H1 (cell line): ENCODE measurements around the gene SMIM44. TPM values are rescaled to one million over a fixed set of nuclear protein-coding genes. Genes with fewer than 3 reads are reported as not detected.
A peak's percentile ranks its signal among the peaks of the same experiment; 100 is the strongest.

Experiments used
- CTCF ChIA-PET: fragments of 300-600 bp; sonication (Branson Sonifier 250); formaldehyde crosslinking; loops from one replicate; lab custom pipeline; 2021; ENCODE audit not compliant: partially characterized antibody; lab: Charles Lee
- POLR2A ChIA-PET: fragments of 300-600 bp; sonication (Branson Sonifier 250); formaldehyde crosslinking; loops from one replicate; lab custom pipeline; 2021; ENCODE audit warnings: inconsistent platforms; ENCODE audit not compliant: partially characterized antibody; lab: Charles Lee
- DNase-seq, 2 experiments: peaks; one replicate each; pipeline versions ENCODE4 v3.0.0 to v3.0.0-alpha.2; 2010 to 2022; ENCODE audit warnings: low spot score in 2 of 2, low read depth in 1 of 2, mixed read lengths in 1 of 2
- FAIRE-seq: peaks from 2 replicates; lab custom pipeline; 2011; peaks lifted over from hg19 to GRCh38; lab: Jason Lieb, UNC
- H2AFZ ChIP-seq: 2 replicates; pipeline ENCODE4 v1.8.1; 2012; ENCODE audit warnings: low read length, inconsistent platforms
- H2AK5ac ChIP-seq: 2 replicates; pipeline ENCODE4 v1.6.1; 2013; ENCODE audit warnings: low read depth, low read length
- H2BK120ac ChIP-seq: replicated peaks from 2 replicates; pipeline ENCODE3; 2013; ENCODE audit warnings: low read depth, low read length, inconsistent platforms
- H2BK12ac ChIP-seq: 2 replicates; pipeline ENCODE4 v1.6.1; 2013; ENCODE audit warnings: low read depth, low read length
- H2BK15ac ChIP-seq: 2 replicates; pipeline ENCODE4 v1.6.1; 2013; ENCODE audit warnings: low read length
- H2BK20ac ChIP-seq: 2 replicates; pipeline ENCODE4 v1.6.1; 2013; ENCODE audit warnings: low read length
- H2BK5ac ChIP-seq: 2 replicates; pipeline ENCODE4 v1.6.1; 2013; ENCODE audit warnings: low read depth, low read length
- H3K14ac ChIP-seq: 2 replicates; pipeline ENCODE4 v1.6.1; 2013; ENCODE audit warnings: inconsistent platforms; ENCODE audit not compliant: insufficient read length
- H3K18ac ChIP-seq: 2 replicates; pipeline ENCODE4 v1.6.1; 2013; ENCODE audit warnings: low read length; ENCODE audit errors: extremely low read depth
- H3K23ac ChIP-seq: 2 replicates; pipeline ENCODE4 v1.6.1; 2013; ENCODE audit warnings: inconsistent platforms; ENCODE audit not compliant: insufficient read length
- H3K23me2 ChIP-seq: 2 replicates; pipeline ENCODE4 v1.6.1; 2013; ENCODE audit warnings: low read depth, low read length
- H3K27ac ChIP-seq: 2 replicates; pipeline ENCODE4 v1.6.1; 2011; ENCODE audit warnings: low read depth, low read length, inconsistent platforms
- H3K27me3 ChIP-seq, 4 experiments: replicated peaks in 1 of 4; 1 replicate in 1 of 4; 2 replicates in 3 of 4; pipeline versions ENCODE4 v1.6.1 to v1.8.1; 2011 to 2013; ENCODE audit warnings: low read length in 3 of 4, mild to moderate bottlenecking in 3 of 4, inconsistent platforms in 2 of 4, mixed read lengths in 2 of 4, moderate library complexity in 1 of 4; ENCODE audit not compliant: control insufficient read depth in 3 of 4, insufficient read depth in 3 of 4; ENCODE audit errors: extremely low read depth in 1 of 4
- H3K36me3 ChIP-seq, 4 experiments: 2 replicates each; pipeline versions ENCODE4 v1.6.1 to v1.8.1; 2011 to 2013; ENCODE audit warnings: mild to moderate bottlenecking in 4 of 4, low read length in 3 of 4, moderate library complexity in 2 of 4, control low read depth in 1 of 4, inconsistent platforms in 1 of 4; ENCODE audit not compliant: insufficient read depth in 4 of 4, control insufficient read depth in 2 of 4
- H3K4ac ChIP-seq: replicated peaks from 2 replicates; pipeline ENCODE3; 2013; ENCODE audit warnings: low read length, low read depth, mixed read lengths, inconsistent platforms; ENCODE audit not compliant: insufficient read length
- H3K4me1 ChIP-seq, 4 experiments: replicated peaks in 1 of 4; 1 replicate in 1 of 4; 2 replicates in 3 of 4; pipeline versions ENCODE4 v1.6.1 to v1.8.1; 2011 to 2013; ENCODE audit warnings: low read length in 3 of 4, inconsistent platforms in 2 of 4, mixed read lengths in 1 of 4; ENCODE audit not compliant: insufficient read depth in 4 of 4, control insufficient read depth in 3 of 4
- H3K4me2 ChIP-seq, 2 experiments: 2 replicates each; pipeline versions ENCODE4 v1.6.1 to v1.8.1; 2011 to 2013; ENCODE audit warnings: low read depth in 2 of 2, low read length in 2 of 2, control low read depth in 1 of 2, inconsistent platforms in 1 of 2, mild to moderate bottlenecking in 1 of 2; ENCODE audit not compliant: insufficient read depth in 1 of 2
- H3K4me3 ChIP-seq, 4 experiments: fragments of 200-600, 300-600 bp in 1 of 4; sonication (generic), shearing (Covaris generic), sonication (Bioruptor Twin) in 1 of 4; 2 replicates each; pipeline versions ENCODE4 v1.5.1 to v1.8.1; 2011 to 2016; ENCODE audit warnings: low read length in 4 of 4, low read depth in 3 of 4, control low read depth in 2 of 4, inconsistent platforms in 2 of 4, mild to moderate bottlenecking in 2 of 4, mixed read lengths in 1 of 4, moderate library complexity in 1 of 4; ENCODE audit not compliant: insufficient read depth in 2 of 4; ENCODE audit errors: extremely low read depth in 1 of 4
- H3K56ac ChIP-seq: replicated peaks from 2 replicates; pipeline ENCODE3; 2013; ENCODE audit warnings: low read depth, mild to moderate bottlenecking, mixed read lengths, low read length, inconsistent platforms; ENCODE audit not compliant: insufficient read length
- H3K79me1 ChIP-seq: 2 replicates; pipeline ENCODE4 v1.6.1; 2013; ENCODE audit warnings: low read depth, low read length, control low read depth
- H3K79me2 ChIP-seq, 2 experiments: 2 replicates each; pipeline versions ENCODE4 v1.6.1 to v1.8.1; 2012 to 2013; ENCODE audit warnings: low read length in 2 of 2, mild to moderate bottlenecking in 2 of 2, inconsistent platforms in 1 of 2; ENCODE audit not compliant: insufficient read depth in 2 of 2, control insufficient read depth in 1 of 2
- H3K9ac ChIP-seq, 4 experiments: replicated peaks in 1 of 4; 1 replicate in 1 of 4; 2 replicates in 3 of 4; pipeline versions ENCODE4 v1.6.1 to v1.8.1; 2011 to 2013; ENCODE audit warnings: low read depth in 3 of 4, low read length in 3 of 4, control low read depth in 2 of 4, mild to moderate bottlenecking in 2 of 4, moderate library complexity in 2 of 4, inconsistent platforms in 1 of 4; ENCODE audit errors: extremely low read depth in 1 of 4
- H3K9me3 ChIP-seq, 2 experiments: 2 replicates each; pipeline versions ENCODE4 v1.6.1 to v1.8.1; 2012 to 2013; ENCODE audit warnings: mild to moderate bottlenecking in 2 of 2, moderate library complexity in 2 of 2, control low read depth in 1 of 2, inconsistent platforms in 1 of 2, low read depth in 1 of 2, low read length in 1 of 2, mixed read lengths in 1 of 2; ENCODE audit not compliant: insufficient read depth in 2 of 2
- H4K20me1 ChIP-seq, 2 experiments: replicated peaks in 1 of 2; 2 replicates each; pipeline versions ENCODE3 to v1.8.1; 2011 to 2013; ENCODE audit warnings: inconsistent platforms in 2 of 2, low read length in 2 of 2, mild to moderate bottlenecking in 1 of 2; ENCODE audit not compliant: insufficient read depth in 2 of 2, control insufficient read depth in 1 of 2
- H4K5ac ChIP-seq: 2 replicates; pipeline ENCODE4 v1.6.1; 2013; ENCODE audit warnings: low read length, low read depth, mixed read lengths, inconsistent platforms; ENCODE audit not compliant: insufficient read length
- H4K8ac ChIP-seq: 2 replicates; pipeline ENCODE4 v1.8.0; 2013; ENCODE audit warnings: mild to moderate bottlenecking, moderate library complexity, low read length, inconsistent platforms; ENCODE audit not compliant: insufficient read depth; ENCODE audit errors: extremely low read depth
- H4K91ac ChIP-seq: replicated peaks from 2 replicates; pipeline ENCODE3; 2013; ENCODE audit warnings: low read length, mixed read lengths, inconsistent platforms; ENCODE audit not compliant: insufficient read length
- BRCA1 ChIP-seq: IDR thresholded peaks from 2 replicates; pipeline ENCODE4 v1.6.1; 2012; ENCODE audit warnings: low read depth, low read length, improper control_type of control experiment
- CEBPB ChIP-seq: IDR thresholded peaks from 2 replicates; pipeline ENCODE4 v1.6.1; 2012; ENCODE audit warnings: low read depth, low read length
- CREB1 ChIP-seq: IDR thresholded peaks from 2 replicates; pipeline ENCODE4 v1.6.1; 2012; ENCODE audit warnings: inconsistent platforms
- MAFK ChIP-seq: IDR thresholded peaks from 2 replicates; pipeline ENCODE4 v1.6.1; 2012; ENCODE audit warnings: low read depth, mild to moderate bottlenecking, improper control_type of control experiment, low read length
- NRF1 ChIP-seq: IDR thresholded peaks from 2 replicates; pipeline ENCODE4 v1.6.1; 2011; ENCODE audit warnings: mild to moderate bottlenecking, low read depth, low read length, improper control_type of control experiment
- RXRA ChIP-seq: IDR thresholded peaks from 2 replicates; pipeline ENCODE4 v1.6.1; 2011; ENCODE audit warnings: low read depth, mild to moderate bottlenecking, low read length, moderate library complexity; ENCODE audit not compliant: insufficient read depth
- SAP30 ChIP-seq: fragments of 300-600 bp; sonication (generic); IDR thresholded peaks from 2 replicates; pipeline ENCODE4 v1.7.1; 2012; ENCODE audit warnings: low read length, moderate library complexity, mild to moderate bottlenecking, inconsistent platforms; ENCODE audit not compliant: insufficient read depth, insufficient replicate concordance
- SIN3A ChIP-seq, 2 experiments: IDR thresholded peaks in 1 of 2; conservative IDR thresholded peaks in 1 of 2; 2 replicates each; pipeline ENCODE4 v1.6.1; 2011 to 2012; ENCODE audit warnings: low read length in 2 of 2, improper control_type of control experiment in 1 of 2, low read depth in 1 of 2, mild to moderate bottlenecking in 1 of 2
- SIX5 ChIP-seq: IDR thresholded peaks from 2 replicates; pipeline ENCODE4 v1.6.1; 2011; ENCODE audit warnings: mild to moderate bottlenecking, low read depth, low read length
- SP1 ChIP-seq: IDR thresholded peaks from 2 replicates; pipeline ENCODE4 v1.6.1; 2011; ENCODE audit warnings: low read depth, low read length
- SRF ChIP-seq: IDR thresholded peaks from 2 replicates; pipeline ENCODE4 v1.6.1; 2011; ENCODE audit warnings: mild to moderate bottlenecking, low read depth, low read length, moderate library complexity
- TAF1 ChIP-seq: IDR thresholded peaks from 2 replicates; pipeline ENCODE4 v1.6.1; 2011; ENCODE audit warnings: mild to moderate bottlenecking, low read depth, low read length
- TCF12 ChIP-seq: IDR thresholded peaks from 2 replicates; pipeline ENCODE4 v1.6.1; 2011; ENCODE audit warnings: low read depth, mild to moderate bottlenecking, low read length
- TEAD4 ChIP-seq: IDR thresholded peaks from 2 replicates; pipeline ENCODE4 v1.6.1; 2012; ENCODE audit warnings: low read depth, low read length, inconsistent platforms, mixed read lengths
- WGBS, 2 experiments: shearing (Covaris generic) in 1 of 2; methylation state at CpG; one replicate each; pipeline versions ENCODE4 v1.1.6 to v1.1.7; 2013 to 2015; ENCODE audit warnings: low lambda C conversion rate in 2 of 2, mixed read lengths in 2 of 2, inconsistent platforms in 1 of 2, low coverage in 1 of 2, missing lambda C conversion rate in 1 of 2; ENCODE audit not compliant: insufficient replicate concordance in 2 of 2, insufficient coverage in 1 of 2, insufficient read length in 1 of 2; ENCODE audit errors: extremely low coverage in 1 of 2, missing lambda C conversion rate in 1 of 2; 5-methylcytosine and 5-hydroxymethylcytosine counted together
- polyA plus RNA-seq, 7 experiments: library from polyadenylated mRNA; depleted of rRNA in 3 of 7; stranded (reverse) in 5 of 7; unstranded in 2 of 7; fragments of >200 nt in 5 of 7; fragments of 200-250 nt in 2 of 7; gene quantifications; 1 replicate in 5 of 7; 2 replicates in 1 of 7; 4 replicates in 1 of 7; pipeline versions ENCODE4 v1.2.1 to v1.2.3, GENCODE V29; 2011 to 2013; ENCODE audit warnings: missing spikeins in 2 of 7, mixed read lengths in 2 of 7
- total RNA-seq: library from RNA; stranded (reverse); fragmentation: NEBNext Ultra II Directional; extraction: Animal tissue kit (Norgen Biotek cat#: 25700); gene quantifications from 2 replicates; pipeline ENCODE4 v1.2.1, GENCODE V29; 2021

SMIM44 gene
- total and polyA plus RNA-seq, 2 of the 8 experiments (the other 6 are each of a cell fraction or from before 2014, with no cell fraction given) = not detected

GRCh38 chr19:3444695-3445234, 38.5 kb downstream of the SMIM44 start:
- Histone ChIP-seq H3K23ac (no peak overlapping the region), H2AFZ (no peak overlapping the region), H3K27ac (no peak overlapping the region), H2BK20ac (no peak overlapping the region), H2BK15ac (peak overlapping the region; percentile 6; the same call in 1 of the 2 replicates), H3K79me1 (no peaks in the 10 kb centered on the region), H4K5ac (no peak overlapping the region), H3K56ac (no peak overlapping the region), H2BK12ac (peak overlapping the region; percentile 3; the same call in 1 of the 2 replicates), H2BK120ac (no peak overlapping the region), H3K9ac (no peak overlapping the region), H2BK5ac (peak overlapping the region; percentile 84), H4K20me1 (peaks cover 0 to 5% of the 10 kb centered on the region in 2 experiments), H3K14ac (no peak overlapping the region), H3K18ac (peak overlapping the region; percentile 44; the same call in 1 of the 2 replicates), H3K4me1 (peaks cover 3 to 15% (median 10%) of the 10 kb centered on the region in 4 experiments), H2AK5ac (no peak overlapping the region), H4K8ac (no peak overlapping the region; the same call in 1 of the 2 replicates), H3K9me3 (no peaks in the 10 kb centered on the region), H4K91ac (peak overlapping the region; percentile 76), H3K79me2 (no peaks in the 10 kb centered on the region), H3K4me2 (peak overlapping the region; percentile 29 to 61; a peak in 3 of 4 replicates), H3K27me3 (no peaks in the 10 kb centered on the region), H3K4me3 (peak overlapping the region in 1 of 4 experiments; percentile 35; a peak in 2 of 8 replicates), H3K4ac (peak overlapping the region; percentile 63), H3K36me3 (no peaks in the 10 kb centered on the region), H3K23me2 (peaks cover 2% of the 10 kb centered on the region; the same call in 1 of the 2 replicates)
- 78% methylated on average over 24 of the region's 24 CpGs; no CpG with 5 or more reads in 1 of the 2 experiments for WGBS, 2 experiments
- ChIA-PET CTCF (interaction anchor here (0.6 to 5.9 kb wide), 12 partner anchors 10 to 429 kb away, joined by 3 to 66 read pairs (median 3); no protein-coding TSS in a partner anchor), POLR2A (interaction anchor here (0.7 to 2.0 kb wide), 7 partner anchors 10 to 227 kb away, joined by 3 to 6 read pairs (median 4); no protein-coding TSS in a partner anchor)
- FAIRE-seq = no peak
- no peak for DNase-seq
- TF ChIP-seq SIN3A (conservative IDR thresholded peaks at IDR 0.05 in 1 of 2, IDR thresholded peaks at IDR 0.05 in 1 of 2; ENCODE audit: low read depth in 1 of 2, low read length in 2 of 2) (no peak), BRCA1 (no peak), SP1 (no peak), SIX5 (no peak), TAF1 (no peak), MAFK (no peak), CREB1 (no peak), NRF1 (no peak), RXRA (no peak), SRF (no peak), TEAD4 (no peak), SAP30 (no peak), TCF12 (no peak), CEBPB (no peak)
